ENCODE results near the gene RPS16. TPM values are rescaled to one million over a fixed set of nuclear protein-coding genes. Genes with fewer than 3 reads are reported as not detected.
"Not testable (repeated sequence)": the region's sequence is repeated elsewhere in the genome, so short reads cannot be mapped to it uniquely, and the experiment has no call there.

The RPS16 gene
- polyA plus RNA-seq, 1 donor: 1,072 TPM

GRCh38 chr19:39465956-39466747, 30.4 kb upstream of the RPS16 start:
- no peak for DNase-seq

GRCh38 chr19:39463403-39463802, 27.7 kb upstream of the RPS16 start:
- DNase-seq: no peak

GRCh38 chr19:39451257-39451656, 15.5 kb upstream of the RPS16 start:
- not testable (repeated sequence) for DNase-seq

GRCh38 chr19:39449116-39449797, 13.5 kb upstream of the RPS16 start:
- no peak for DNase-seq

- no peak for DNase-seq
Measured at GRCh38 chr19:39448271-39448670, 12.5 kb upstream of the RPS16 start.

GRCh38 chr19:39446365-39447084, 10.8 kb upstream of the RPS16 start:
- DNase-seq: no peak

GRCh38 chr19:39445196-39446111, 9.7 kb upstream of the RPS16 start, which contains the start of gene SUPT5H:
SUPT5H (plus strand) TSS chr19:39445582; CDS start chr19:39445891, 309 bp downstream.
- DNase-seq: peak; percentile 97

- DNase-seq: no peak
Measured at GRCh38 chr19:39444598-39445195, 8.9 kb upstream of the RPS16 start.

GRCh38 chr19:39438270-39438934, 2.7 kb upstream of the RPS16 start:
- no peak for DNase-seq

- no peak for DNase-seq
Measured at GRCh38 chr19:39436350-39436716, 584 bp upstream of the RPS16 start.

- no peak for DNase-seq
Measured at GRCh38 chr19:39434123-39435076, 1.3 kb downstream of the RPS16 start.

GRCh38 chr19:39433480-39434079, 2.2 kb downstream of the RPS16 start:
- DNase-seq: no peak

GRCh38 chr19:39432677-39433025, 3.1 kb downstream of the RPS16 start:
- no peak for DNase-seq

- no peak for DNase-seq
Measured at GRCh38 chr19:39430675-39431593, 4.8 kb downstream of the RPS16 start.

- DNase-seq: peak; percentile 87
Measured at GRCh38 chr19:39428283-39429112, 7.3 kb downstream of the RPS16 start.

GRCh38 chr19:39427707-39428106, 8.0 kb downstream of the RPS16 start:
- no peak for DNase-seq

- DNase-seq: no peak
Measured at GRCh38 chr19:39426170-39426569, 9.6 kb downstream of the RPS16 start.

All from left kidney (tissue), 2 donors.